Measurements from ENCODE around the gene PPP1R16B.

PPP1R16B gene

GRCh38 chr20:38937978-38938473 is 132.5 kb downstream of the PPP1R16B start:
- TF ChIP-seq, protein P1, sequence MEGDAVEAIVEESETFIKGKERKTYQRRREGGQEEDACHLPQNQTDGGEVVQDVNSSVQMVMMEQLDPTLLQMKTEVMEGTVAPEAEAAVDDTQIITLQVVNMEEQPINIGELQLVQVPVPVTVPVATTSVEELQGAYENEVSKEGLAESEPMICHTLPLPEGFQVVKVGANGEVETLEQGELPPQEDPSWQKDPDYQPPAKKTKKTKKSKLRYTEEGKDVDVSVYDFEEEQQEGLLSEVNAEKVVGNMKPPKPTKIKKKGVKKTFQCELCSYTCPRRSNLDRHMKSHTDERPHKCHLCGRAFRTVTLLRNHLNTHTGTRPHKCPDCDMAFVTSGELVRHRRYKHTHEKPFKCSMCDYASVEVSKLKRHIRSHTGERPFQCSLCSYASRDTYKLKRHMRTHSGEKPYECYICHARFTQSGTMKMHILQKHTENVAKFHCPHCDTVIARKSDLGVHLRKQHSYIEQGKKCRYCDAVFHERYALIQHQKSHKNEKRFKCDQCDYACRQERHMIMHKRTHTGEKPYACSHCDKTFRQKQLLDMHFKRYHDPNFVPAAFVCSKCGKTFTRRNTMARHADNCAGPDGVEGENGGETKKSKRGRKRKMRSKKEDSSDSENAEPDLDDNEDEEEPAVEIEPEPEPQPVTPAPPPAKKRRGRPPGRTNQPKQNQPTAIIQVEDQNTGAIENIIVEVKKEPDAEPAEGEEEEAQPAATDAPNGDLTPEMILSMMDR (IDR thresholded peaks at IDR 0.05; ENCODE audit: borderline replicate concordance, control extremely low read depth, extremely low read depth, insufficient read depth, missing control alignments): no peak
- DNase-seq (ENCODE audit: low spot score): no peak
- in situ Hi-C loops (cut with MboI; ENCODE audit: low sequenced_read_pairs, unreplicated experiment): no loop called here

- no peak for DNase-seq (ENCODE audit: low spot score)
- in situ Hi-C loops (cut with MboI; ENCODE audit: low sequenced_read_pairs, unreplicated experiment): no loop called here
- TF ChIP-seq, protein P1 (IDR thresholded peaks at IDR 0.05; ENCODE audit: borderline replicate concordance, control extremely low read depth, extremely low read depth, insufficient read depth, missing control alignments): no peak
These were observed 134.2 kb downstream of the PPP1R16B start for GRCh38 chr20:38939686-38940085.

GRCh38 chr20:38940644-38941043 is 135.1 kb downstream of the PPP1R16B start:
- TF ChIP-seq, protein P1 (IDR thresholded peaks at IDR 0.05; ENCODE audit: borderline replicate concordance, control extremely low read depth, extremely low read depth, insufficient read depth, missing control alignments): no peak
- no peak for DNase-seq (ENCODE audit: low spot score)
- in situ Hi-C loops (cut with MboI; ENCODE audit: low sequenced_read_pairs, unreplicated experiment): no loop called here

- in situ Hi-C loops (cut with MboI; ENCODE audit: low sequenced_read_pairs, unreplicated experiment): no loop called here
- TF ChIP-seq, protein P1 (IDR thresholded peaks at IDR 0.05; ENCODE audit: borderline replicate concordance, control extremely low read depth, extremely low read depth, insufficient read depth, missing control alignments): no peak
- no peak for DNase-seq (ENCODE audit: low spot score)
These were observed 136.4 kb downstream of the PPP1R16B start for GRCh38 chr20:38941726-38942389.

DNA sequence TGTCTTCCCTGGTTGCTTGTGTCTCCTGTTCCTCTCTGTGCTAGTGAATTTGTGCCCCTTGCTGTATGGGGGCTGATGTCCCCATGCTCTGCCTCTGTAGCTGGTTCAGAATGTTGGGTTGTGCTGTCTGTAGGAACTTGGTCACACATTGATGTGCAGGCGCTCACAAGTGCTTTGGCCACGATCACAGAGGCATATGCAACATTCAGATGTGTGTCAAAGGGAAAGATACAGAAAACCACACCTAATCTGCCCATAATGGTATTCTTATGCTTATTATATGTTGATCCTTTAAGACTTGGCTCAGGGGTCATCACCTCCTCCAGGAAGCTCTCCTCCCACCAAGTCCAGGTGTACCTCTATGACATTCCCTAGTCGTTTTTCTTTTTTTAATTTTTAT is 139.5 kb downstream of the PPP1R16B start:
- TF ChIP-seq, protein P1 (IDR thresholded peaks at IDR 0.05; ENCODE audit: borderline replicate concordance, control extremely low read depth, extremely low read depth, insufficient read depth, missing control alignments): no peak
- in situ Hi-C loops (cut with MboI; ENCODE audit: low sequenced_read_pairs, unreplicated experiment): no loop called here
- DNase-seq (ENCODE audit: low spot score): no peak

GRCh38 chr20:38946836-38947235 is 141.3 kb downstream of the PPP1R16B start:
- DNase-seq (ENCODE audit: low spot score): no peak
- in situ Hi-C loops (cut with MboI; ENCODE audit: low sequenced_read_pairs, unreplicated experiment): no loop called here
- TF ChIP-seq, protein P1 (IDR thresholded peaks at IDR 0.05; ENCODE audit: borderline replicate concordance, control extremely low read depth, extremely low read depth, insufficient read depth, missing control alignments): no peak
